BE2C (cell line): ENCODE results near the gene NEK4.

Experiments
- DNase-seq: peaks from one replicate; pipeline ENCODE4 v3.0.0-alpha.2; 2020
- H3K27me3 ChIP-seq: fragments of 250-450 bp; sonication (Bioruptor Pico); 2 replicates; pipeline ENCODE4 v1.5.1; 2020; ENCODE audit warnings: mild to moderate bottlenecking
- H3K36me3 ChIP-seq: fragments of 250-450 bp; sonication (Bioruptor Pico); 2 replicates; pipeline ENCODE4 v1.5.1; 2020; ENCODE audit warnings: mild to moderate bottlenecking
- H3K4me1 ChIP-seq: fragments of 250-450 bp; sonication (Bioruptor Pico); 2 replicates; pipeline ENCODE4 v1.5.1; 2020
- H3K4me3 ChIP-seq: 2 replicates; pipeline ENCODE4 v1.5.1; 2011; ENCODE audit warnings: low read depth, low read length
- H3K9me3 ChIP-seq: fragments of 250-450 bp; sonication (Bioruptor Pico); 2 replicates; pipeline ENCODE4 v1.5.1; 2020
- TF ChIP-seq, protein P1 (sequence below): IDR thresholded peaks from 2 replicates; pipeline ENCODE4 v1.5.1; 2012; ENCODE audit warnings: mild to moderate bottlenecking, low read depth, low read length

The NEK4 gene

DNA sequence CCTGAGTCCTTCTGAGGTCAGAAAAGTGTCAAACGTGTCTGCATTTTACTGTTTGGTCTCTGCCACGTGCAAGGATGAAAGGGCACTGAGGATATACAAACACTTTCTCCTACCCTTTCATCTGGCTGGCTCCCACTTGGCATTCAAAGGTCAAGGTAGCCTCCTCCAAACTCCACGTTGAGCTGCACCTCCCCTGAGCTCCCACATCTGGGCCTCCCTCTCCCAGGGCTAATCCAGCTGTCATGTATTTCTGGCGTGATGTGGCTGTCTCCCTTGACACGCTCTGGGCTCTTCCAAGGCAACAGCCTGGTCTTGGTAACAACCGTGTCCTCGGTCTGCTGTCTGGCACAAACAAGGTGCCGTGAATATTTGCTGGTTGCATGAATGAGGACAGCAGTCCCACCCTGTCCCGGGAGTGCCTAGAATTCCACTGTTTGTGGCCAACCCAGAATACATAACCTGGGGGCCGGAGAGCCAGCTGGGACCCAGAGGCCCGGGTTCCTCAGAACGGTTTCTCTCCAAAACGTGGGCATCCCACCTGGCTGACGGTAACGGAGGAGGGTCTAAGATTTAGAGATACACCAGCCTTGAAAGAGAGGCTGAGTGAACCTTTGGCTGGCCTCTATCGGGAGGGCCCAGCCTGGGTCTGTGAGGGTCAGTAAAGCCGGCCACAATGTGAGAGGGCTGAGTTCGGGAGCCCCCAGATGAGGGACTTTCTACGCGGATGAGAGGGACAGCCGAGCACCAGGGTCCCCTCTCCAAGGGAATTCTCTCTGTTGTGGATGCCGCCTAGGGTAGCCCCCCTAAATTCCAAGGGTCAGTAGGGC, 65.9 kb downstream of the NEK4 start:
- no peaks in the 10 kb centered on the region for H3K27me3 ChIP-seq
- no peaks in the 10 kb centered on the region for H3K4me1 ChIP-seq
- H3K9me3 ChIP-seq = no peaks in the 10 kb centered on the region
- H3K36me3 ChIP-seq = no peaks in the 10 kb centered on the region; the same call in 1 of the 2 replicates
- TF ChIP-seq, protein P1, sequence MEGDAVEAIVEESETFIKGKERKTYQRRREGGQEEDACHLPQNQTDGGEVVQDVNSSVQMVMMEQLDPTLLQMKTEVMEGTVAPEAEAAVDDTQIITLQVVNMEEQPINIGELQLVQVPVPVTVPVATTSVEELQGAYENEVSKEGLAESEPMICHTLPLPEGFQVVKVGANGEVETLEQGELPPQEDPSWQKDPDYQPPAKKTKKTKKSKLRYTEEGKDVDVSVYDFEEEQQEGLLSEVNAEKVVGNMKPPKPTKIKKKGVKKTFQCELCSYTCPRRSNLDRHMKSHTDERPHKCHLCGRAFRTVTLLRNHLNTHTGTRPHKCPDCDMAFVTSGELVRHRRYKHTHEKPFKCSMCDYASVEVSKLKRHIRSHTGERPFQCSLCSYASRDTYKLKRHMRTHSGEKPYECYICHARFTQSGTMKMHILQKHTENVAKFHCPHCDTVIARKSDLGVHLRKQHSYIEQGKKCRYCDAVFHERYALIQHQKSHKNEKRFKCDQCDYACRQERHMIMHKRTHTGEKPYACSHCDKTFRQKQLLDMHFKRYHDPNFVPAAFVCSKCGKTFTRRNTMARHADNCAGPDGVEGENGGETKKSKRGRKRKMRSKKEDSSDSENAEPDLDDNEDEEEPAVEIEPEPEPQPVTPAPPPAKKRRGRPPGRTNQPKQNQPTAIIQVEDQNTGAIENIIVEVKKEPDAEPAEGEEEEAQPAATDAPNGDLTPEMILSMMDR = no peak
- H3K4me3 ChIP-seq = peak overlapping the region; percentile 91
- no peak for DNase-seq

DNA sequence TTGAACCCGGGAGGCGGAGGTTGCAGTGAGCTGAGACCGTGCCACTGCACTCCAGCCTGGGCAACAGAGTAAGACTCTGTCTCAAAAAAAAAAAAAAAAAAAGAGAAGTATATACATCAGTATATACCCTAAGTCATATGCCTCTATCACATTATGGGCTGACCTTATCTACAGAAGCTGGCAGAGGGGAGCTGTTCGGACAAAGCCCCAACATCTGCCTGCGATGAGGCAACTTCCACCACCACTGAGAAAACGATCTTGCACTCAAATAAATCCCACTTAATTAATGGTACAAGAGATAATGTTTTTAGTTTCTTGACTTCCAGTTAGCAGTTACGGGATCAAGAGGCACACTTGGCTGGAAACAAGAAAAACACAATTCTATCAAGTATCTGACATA, 67.4 kb downstream of the NEK4 start:
- Histone ChIP-seq H3K9me3 (no peaks in the 10 kb centered on the region), H3K27me3 (no peaks in the 10 kb centered on the region), H3K36me3 (no peaks in the 10 kb centered on the region; the same call in 1 of the 2 replicates), H3K4me3 (peak overlapping the region; percentile 91), H3K4me1 (no peaks in the 10 kb centered on the region)
- DNase-seq = no peak
- TF ChIP-seq, protein P1 = no peak

DNA sequence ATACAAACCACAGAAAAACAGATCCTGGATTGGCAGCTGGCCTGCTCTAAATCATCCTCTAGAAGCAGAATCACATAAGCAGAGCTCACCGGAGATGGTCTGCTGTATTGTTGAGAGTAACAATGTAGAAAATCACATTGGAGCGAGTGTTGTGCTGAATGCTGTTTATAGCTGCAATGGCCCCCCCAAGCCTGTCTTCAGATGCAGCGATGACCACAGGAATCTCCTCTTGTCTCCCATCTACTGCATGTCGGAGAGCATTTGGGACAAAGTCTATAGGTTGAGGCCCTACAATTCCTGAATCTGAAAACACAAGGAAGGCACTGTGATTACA, 73.1 kb downstream of the NEK4 start:
- no peaks in the 10 kb centered on the region for H3K27me3 ChIP-seq
- H3K9me3 ChIP-seq = no peaks in the 10 kb centered on the region
- no peaks in the 10 kb centered on the region for H3K4me1 ChIP-seq
- H3K4me3 ChIP-seq = no peak overlapping the region
- TF ChIP-seq, protein P1 = no peak
- peaks cover 40% of the 10 kb centered on the region for H3K36me3 ChIP-seq
- DNase-seq = no peak

DNA sequence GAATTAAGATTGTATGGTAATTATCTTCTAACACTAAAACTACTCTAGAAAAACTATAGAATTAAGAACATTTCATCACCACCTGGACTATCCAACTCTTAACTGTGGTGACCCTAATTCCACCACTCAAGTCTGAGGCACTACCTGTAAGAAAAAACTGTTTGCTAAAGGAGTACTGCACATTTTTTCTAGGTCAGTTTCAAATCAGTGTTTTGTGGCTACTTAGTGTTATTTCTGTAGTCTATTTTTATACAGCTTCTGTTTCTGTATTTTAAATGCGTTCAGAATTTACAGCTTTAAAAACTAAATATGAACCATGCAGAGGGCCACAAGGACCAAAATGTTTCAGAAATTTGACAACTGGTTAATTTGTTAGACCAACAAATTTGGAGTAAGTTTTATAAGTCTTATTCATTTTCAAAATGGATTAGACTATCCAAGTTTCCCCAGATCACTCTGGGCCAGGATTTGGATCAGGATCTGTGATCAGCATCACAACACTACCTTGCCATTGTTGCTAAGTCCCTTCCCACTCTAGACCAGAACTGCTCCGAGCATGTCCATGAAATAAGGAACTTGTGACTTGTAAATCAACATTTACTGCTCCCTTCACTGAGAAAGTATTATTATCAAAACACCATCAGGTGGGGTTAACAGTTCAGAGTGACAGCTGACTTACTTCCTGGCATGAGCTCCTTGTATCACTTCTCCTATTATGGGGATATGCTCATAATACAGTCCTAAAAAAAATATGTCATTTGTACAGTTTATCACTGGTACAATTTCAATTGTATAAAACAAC, 73.7 kb downstream of the NEK4 start:
- peaks cover 43% of the 10 kb centered on the region for H3K36me3 ChIP-seq

DNA sequence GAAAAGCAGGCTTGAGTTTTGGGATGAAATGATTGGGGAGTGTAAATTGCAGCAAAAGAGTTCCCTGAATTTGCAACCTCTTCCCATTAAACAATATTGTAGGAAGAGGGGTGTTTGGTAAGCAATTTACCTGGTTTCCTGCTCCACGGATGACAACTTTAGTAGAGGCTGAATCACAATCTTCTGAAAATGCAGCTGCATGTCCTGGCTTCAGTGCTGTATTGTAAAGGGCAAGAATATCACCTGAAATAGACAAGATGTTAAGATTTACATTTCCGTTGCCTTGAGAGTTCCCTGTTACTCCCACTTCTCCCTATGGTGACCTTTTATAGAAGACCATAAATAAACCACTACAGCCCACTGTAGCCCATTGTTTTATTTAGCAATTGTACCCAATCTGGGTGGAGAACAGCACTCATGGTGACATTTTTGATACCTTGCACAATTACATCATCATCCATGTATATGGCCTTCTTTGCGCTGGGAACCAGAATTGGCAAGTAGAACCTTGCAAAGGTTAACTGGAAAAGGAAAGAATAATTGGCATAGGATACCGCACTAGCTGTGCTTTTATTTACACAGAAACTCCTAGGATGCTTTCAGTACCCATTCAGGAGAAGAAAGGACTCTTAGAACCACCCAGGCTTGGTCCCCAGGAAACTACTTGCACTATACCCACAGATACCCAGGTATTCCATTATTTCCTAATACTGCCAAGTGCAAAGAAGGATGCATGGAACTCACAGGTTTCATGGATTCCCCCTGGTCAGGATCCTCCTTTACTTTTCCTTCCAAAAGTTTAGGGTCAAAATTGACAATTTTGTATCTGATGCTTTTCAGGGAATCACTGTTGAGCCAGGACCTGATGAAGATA, 74.7 kb downstream of the NEK4 start:
- TF ChIP-seq, protein P1 = no peak
- peaks cover 51% of the 10 kb centered on the region for H3K36me3 ChIP-seq
- no peak for DNase-seq
- H3K27me3 ChIP-seq = no peaks in the 10 kb centered on the region
- no peaks in the 10 kb centered on the region for H3K9me3 ChIP-seq
- no peak overlapping the region for H3K4me3 ChIP-seq
- H3K4me1 ChIP-seq = no peaks in the 10 kb centered on the region

More for the DNA sequence above, 73.7 kb downstream of the NEK4 start:
- DNase-seq = no peak
- TF ChIP-seq, protein P1 = no peak
- H3K4me1 ChIP-seq = no peaks in the 10 kb centered on the region
- H3K4me3 ChIP-seq = no peak overlapping the region
- H3K9me3 ChIP-seq = no peaks in the 10 kb centered on the region
- no peaks in the 10 kb centered on the region for H3K27me3 ChIP-seq
